GM18502 (cell line): ENCODE measurements around the gene SOX13.

Experiments used
- ATAC-seq: cut with Tn5 transposase; IDR thresholded peaks from one replicate; pipeline ENCODE4 v1.9.1; 2021; ENCODE audit warnings: mild to moderate bottlenecking; ENCODE audit not compliant: unreplicated experiment, poor library complexity

Gene SOX13

GRCh38 chr1:204128464-204128963 lies 55.6 kb downstream of the SOX13 start:
- no peak for ATAC-seq

GRCh38 chr1:204128964-204129896 lies 56.3 kb downstream of the SOX13 start:
- ATAC-seq = no peak

DNA sequence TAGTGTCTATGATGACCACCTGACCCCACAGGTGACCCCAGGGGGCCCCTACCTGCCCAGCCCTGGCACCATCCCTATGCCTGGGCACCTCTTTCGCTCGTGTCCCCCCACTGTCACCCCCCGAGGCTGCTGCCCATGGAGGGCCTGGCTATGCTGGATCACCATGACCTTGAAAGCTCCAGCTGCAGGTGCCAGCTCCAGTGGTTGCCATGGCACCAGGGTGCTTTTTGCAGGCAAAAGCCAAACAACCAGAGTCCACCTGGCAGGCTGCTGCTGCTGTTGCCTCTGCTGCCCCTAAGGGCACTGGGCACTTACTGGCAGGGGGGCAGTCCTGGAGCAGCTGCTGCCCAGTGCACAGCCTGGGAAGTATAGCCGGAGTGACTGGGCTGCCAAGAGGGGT lies 57.3 kb downstream of the SOX13 start:
- ATAC-seq = no peak

DNA sequence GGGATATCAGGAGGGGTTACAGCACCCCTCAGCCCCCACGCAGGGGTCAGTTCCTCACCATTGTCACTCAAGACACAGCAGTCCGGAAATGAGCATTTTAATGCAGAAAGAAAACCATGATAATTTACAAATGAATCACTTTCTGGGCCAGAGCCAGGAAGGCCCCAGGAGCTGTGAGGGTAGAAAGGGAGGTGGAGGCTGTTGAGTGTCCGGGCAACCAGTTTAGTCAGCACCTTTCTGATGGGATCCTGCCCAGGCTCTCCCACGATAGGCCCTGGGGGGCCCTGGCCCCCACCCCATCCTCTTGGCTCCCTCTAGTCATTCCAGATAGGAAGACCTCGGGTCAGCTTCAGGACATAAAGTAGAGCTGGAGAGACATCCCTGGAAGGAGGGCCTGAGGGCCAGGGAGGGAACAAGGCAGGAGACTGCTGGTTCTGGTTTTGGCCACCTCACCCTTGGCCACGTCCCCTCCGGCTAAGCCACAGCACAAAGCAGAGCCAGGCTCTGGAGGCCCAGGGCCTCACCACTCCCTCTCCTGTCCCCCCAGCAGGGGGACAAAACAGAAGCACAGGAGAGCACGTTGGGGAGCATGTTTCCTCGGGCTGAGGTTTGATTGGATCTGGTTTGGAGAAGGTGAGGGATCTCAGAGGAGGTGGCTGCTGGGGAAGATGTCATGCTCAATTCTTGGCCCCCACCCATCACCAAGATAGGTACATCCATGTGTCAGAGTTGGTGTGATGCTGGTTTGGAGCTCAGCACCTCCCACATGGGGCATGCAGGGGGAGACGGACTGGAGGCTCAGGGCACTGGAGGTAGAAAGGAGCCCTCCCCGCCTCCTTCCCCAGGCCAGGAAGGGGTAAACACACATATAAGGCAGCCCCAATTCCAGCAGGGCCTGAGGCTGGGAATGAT lies 58.3 kb downstream of the SOX13 start:
- ATAC-seq = no peak

DNA sequence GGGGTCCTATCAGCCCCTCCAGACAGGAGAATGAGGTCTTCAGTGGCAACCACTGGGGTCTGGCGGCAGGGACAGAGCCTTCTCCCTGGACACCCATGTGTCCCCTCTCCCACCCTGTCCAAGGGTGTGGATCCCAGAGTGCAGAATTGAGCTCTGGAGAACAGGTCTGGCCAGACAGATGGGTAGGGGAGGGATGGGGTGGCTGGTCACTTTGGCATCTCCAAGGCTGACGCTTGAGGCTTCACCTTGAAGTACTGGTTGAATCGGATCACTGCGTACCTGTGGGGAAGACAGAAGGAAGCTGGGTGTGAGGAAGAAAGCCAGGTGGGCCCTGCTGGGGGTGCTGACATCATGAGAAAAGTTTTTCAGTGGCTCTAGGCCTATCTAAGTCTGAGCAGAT lies 59.1 kb downstream of the SOX13 start:
- ATAC-seq = no peak

DNA sequence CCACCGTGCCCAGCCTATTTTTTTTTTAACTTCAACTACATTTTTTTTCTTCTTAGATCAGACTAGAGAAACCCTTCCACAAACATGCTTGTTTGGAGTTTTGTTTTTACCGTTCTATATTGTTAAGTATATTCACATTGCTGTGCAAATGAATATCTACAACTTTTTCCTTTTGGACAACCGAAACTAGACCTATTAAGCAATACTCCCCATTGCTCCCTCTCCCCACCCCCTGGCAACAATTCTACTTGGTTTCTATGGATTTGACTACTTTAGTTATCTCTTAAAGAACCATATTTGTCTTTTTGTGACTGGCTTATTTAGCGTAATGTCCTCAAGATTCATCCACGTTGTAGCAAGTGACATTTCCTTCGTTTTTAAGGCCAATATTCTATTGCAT lies 59.8 kb downstream of the SOX13 start:
- ATAC-seq = no peak

DNA sequence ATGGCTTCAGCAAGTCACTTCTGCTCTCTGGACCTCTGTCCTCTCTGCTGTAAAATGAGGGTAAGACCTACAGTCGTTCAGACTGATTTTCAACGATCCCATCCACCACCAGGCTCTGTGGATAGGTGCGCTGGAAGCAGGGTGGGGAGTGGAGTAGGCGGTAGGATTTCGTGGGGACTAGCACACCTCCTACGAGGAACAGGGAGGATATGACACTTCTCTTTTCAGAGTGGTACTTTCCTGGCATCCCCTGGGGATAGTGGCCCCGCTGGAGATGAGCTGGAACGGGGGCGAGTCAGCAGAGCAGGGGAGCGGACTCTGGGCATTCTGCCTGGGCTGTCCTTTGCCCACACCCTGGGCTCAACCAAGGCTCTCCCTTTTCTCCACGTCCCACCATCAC lies 61.2 kb downstream of the SOX13 start:
- ATAC-seq = no peak

GRCh38 chr1:204136814-204137213 lies 63.9 kb downstream of the SOX13 start:
- no peak for ATAC-seq

DNA sequence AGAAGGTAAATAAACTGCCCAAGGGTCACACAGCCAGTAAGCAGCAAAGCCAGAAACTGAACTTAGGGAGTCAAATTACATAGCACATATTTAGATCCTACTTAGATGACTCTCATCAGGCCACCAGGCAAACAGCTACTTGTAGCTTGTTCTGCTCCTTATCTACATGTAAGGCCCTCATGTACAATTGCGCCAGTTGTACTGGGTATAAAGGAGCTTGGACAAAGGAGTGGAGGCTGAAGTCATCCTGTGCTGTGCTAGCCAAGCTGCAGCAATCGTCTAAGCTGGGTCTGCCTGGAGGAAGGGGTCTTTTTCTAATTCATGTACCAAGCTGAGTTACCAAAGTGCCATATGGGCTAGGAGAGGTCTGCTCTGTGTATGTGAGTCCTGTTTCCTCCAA lies 66.2 kb downstream of the SOX13 start:
- no peak for ATAC-seq

DNA sequence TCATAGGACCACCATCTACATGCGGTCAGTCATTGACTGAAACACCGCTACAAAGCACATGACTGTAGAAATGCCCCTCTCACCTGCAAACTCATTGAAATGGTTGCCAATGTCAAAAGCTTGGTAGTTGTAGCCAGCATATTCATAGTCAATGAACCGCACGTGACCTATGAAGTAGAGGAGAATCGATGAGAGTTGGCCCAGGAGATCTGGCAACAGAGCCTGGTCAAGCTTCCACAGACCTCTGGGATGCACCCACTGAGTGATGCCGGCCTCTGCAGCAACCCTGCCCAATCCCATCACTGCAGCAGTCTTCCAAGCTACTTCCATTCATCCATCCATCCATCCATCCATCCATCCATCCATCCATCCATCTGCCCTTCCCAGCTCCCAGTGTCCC lies 67.0 kb downstream of the SOX13 start:
- ATAC-seq = no peak

GRCh38 chr1:204141131-204141530 lies 68.2 kb downstream of the SOX13 start:
- ATAC-seq = no peak

GRCh38 chr1:204142032-204142974 lies 69.4 kb downstream of the SOX13 start:
- no peak for ATAC-seq

GRCh38 chr1:204143276-204144041 lies 70.5 kb downstream of the SOX13 start:
- ATAC-seq = no peak

GRCh38 chr1:204145033-204145504 lies 72.2 kb downstream of the SOX13 start:
- ATAC-seq = no peak

GRCh38 chr1:204146309-204146708 lies 73.4 kb downstream of the SOX13 start:
- ATAC-seq = no peak

GRCh38 chr1:204146965-204147364 lies 74.0 kb downstream of the SOX13 start:
- no peak for ATAC-seq

DNA sequence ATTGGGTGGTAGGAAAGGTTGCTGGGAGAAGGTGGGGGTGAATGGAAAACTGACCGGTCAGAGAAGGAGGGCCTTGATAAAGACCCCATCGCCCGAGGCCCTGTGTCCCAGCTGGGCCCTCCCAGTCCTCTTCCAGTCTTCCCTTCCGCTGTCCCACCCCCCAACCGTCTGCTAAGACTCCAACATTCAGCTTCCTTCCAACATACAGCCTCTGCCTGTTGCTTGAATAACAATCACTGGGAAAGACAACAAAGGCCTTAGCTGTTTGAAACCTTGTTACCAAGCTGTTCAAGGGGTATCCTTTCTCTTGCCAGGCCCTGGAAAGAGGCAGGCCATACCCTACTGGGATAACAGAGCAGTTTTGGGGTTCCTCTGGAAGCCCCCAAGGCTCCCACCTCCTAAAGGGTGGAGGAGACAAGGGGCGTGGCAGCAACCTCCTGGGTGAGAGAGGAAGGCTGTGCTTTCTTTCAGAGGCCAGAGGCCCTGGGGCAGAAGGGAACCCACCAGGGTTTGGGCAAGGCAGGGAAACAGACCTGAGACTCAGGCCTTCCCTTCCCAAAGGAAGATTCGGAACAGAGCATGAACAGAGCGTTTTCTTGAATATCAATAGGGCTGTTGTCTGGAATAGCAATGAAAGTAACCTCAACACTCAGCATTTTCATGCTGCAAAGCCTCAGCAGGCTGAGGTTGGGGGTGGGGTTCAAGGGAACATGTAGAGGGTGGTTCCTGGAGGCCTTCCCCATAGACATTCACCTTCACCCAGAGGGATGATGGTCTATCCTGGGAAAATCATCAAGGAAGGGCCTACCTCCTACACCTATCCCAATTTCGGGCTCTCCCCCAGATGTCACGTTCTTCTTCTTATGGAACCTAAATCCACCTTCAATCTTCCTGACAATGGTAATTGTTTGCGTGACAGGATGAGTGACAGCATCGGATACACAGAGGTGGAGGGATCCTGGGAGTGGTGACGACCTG lies 74.8 kb downstream of the SOX13 start:
- no peak for ATAC-seq

DNA sequence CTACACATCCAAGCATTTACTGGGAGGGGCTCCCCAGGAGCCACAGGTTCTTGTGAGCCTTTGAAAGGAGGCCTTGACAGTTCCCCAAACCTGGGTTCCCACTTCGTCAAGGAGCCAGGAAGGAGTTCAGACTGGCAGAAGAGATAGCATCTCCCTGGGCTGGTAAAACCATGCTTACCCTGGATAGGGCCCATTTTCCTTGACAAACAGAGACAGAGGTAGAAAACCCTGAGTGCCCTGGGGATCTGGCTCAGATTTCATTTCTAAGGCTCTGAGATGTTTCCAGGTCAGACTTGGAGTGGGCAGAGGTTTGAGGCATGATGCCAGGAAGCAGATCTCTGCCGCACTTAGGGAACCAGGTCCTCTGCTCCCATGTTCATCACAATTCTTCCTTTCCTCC lies 76.2 kb downstream of the SOX13 start:
- ATAC-seq = no peak
